GM23248 (cell line): ENCODE measurements around the gene TMEM255B. TPM values are rescaled to one million over a fixed set of nuclear protein-coding genes. Genes with fewer than 3 reads are reported as not detected.

ENCODE experiments used
- DNase-seq: peaks from one replicate; pipeline ENCODE4 v3.0.0-alpha.2; 2015
- H2AFZ ChIP-seq: fragments of 200-600 bp; sonication (generic); 2 replicates; pipeline ENCODE4 v1.6.1; 2016; ENCODE audit warnings: antibody characterized with exemption
- H3F3A ChIP-seq: fragments of 200-600 bp; sonication (generic); 2 replicates; pipeline ENCODE4 v1.6.1; 2016; ENCODE audit warnings: mild to moderate bottlenecking, antibody characterized with exemption, mixed run types; ENCODE audit not compliant: insufficient read depth
- H3K27ac ChIP-seq: fragments of 200-600 bp; sonication (generic); 2 replicates; pipeline ENCODE4 v1.5.1; 2016; ENCODE audit warnings: mild to moderate bottlenecking
- H3K27me3 ChIP-seq: fragments of 200-600 bp; sonication (generic); replicated peaks from 2 replicates; pipeline ENCODE4 v1.6.1; 2016; ENCODE audit warnings: mild to moderate bottlenecking; ENCODE audit not compliant: insufficient read depth
- H3K36me3 ChIP-seq: fragments of 200-600 bp; sonication (generic); 2 replicates; pipeline ENCODE4 v1.6.1; 2016; ENCODE audit warnings: low read depth, mild to moderate bottlenecking
- H3K4me1 ChIP-seq: fragments of 200-600 bp; sonication (generic); 2 replicates; pipeline ENCODE4 v1.6.1; 2016; ENCODE audit warnings: mild to moderate bottlenecking; ENCODE audit not compliant: insufficient read depth
- H3K4me2 ChIP-seq: fragments of 200-600 bp; sonication (generic); one replicate; pipeline ENCODE4 v1.6.1; 2016; ENCODE audit warnings: mild to moderate bottlenecking; ENCODE audit not compliant: unreplicated experiment
- H3K4me3 ChIP-seq: fragments of 200-600 bp; sonication (generic); 2 replicates; pipeline ENCODE4 v1.5.1; 2016; ENCODE audit warnings: mild to moderate bottlenecking
- H3K79me2 ChIP-seq: fragments of 200-600 bp; sonication (generic); 2 replicates; pipeline ENCODE4 v1.6.1; 2016; ENCODE audit warnings: mild to moderate bottlenecking; ENCODE audit not compliant: insufficient read depth
- H3K9ac ChIP-seq: fragments of 200-600 bp; sonication (generic); 2 replicates; pipeline ENCODE4 v1.6.1; 2016; ENCODE audit warnings: mild to moderate bottlenecking
- H3K9me2 ChIP-seq: fragments of 200-600 bp; sonication (generic); 2 replicates; pipeline ENCODE4 v1.6.1; 2016; ENCODE audit warnings: mixed run types, mild to moderate bottlenecking, moderate library complexity; ENCODE audit not compliant: insufficient read depth
- H3K9me3 ChIP-seq: fragments of 200-600 bp; sonication (generic); one replicate; pipeline ENCODE4 v1.6.1; 2017; ENCODE audit warnings: low read depth
- H4K20me1 ChIP-seq: fragments of 200-600 bp; sonication (generic); 2 replicates; pipeline ENCODE4 v1.6.0; 2016; ENCODE audit not compliant: insufficient read depth
- EZH2 ChIP-seq: fragments of 200-600 bp; sonication (generic); IDR thresholded peaks from 2 replicates; pipeline ENCODE4 v1.6.1; 2018; ENCODE audit warnings: antibody characterized with exemption, mild to moderate bottlenecking; ENCODE audit not compliant: insufficient read depth, poor library complexity, severe bottlenecking
- EZH2phosphoT487 ChIP-seq: fragments of 200-600 bp; sonication (generic); IDR thresholded peaks from 2 replicates; pipeline ENCODE4 v1.6.1; 2018; ENCODE audit warnings: antibody characterized with exemption, moderate library complexity, mild to moderate bottlenecking, low read depth; ENCODE audit not compliant: insufficient read depth
- WGBS, 2 experiments: methylation state at CpG; one replicate each; pipeline ENCODE4 v1.1.6; 2015 to 2017; ENCODE audit warnings: low lambda C conversion rate in 2 of 2, low coverage in 1 of 2; ENCODE audit errors: missing lambda C conversion rate in 2 of 2; 5-methylcytosine and 5-hydroxymethylcytosine counted together
- in situ Hi-C: fragments of 300-500 bp; cut with MboI; formaldehyde crosslinking; loops from 2 replicates; pipeline ENCODE4 v1.15.0; 2020
- polyA plus RNA-seq: library from polyadenylated mRNA; unstranded; fragments of >200 nt; fragmentation: Nextera tagmentation; extraction: Ambion mirVana; gene quantifications from 2 replicates; pipeline ENCODE4 v1.2.1, GENCODE V29; 2016
- total RNA-seq: library from RNA; depleted of rRNA; stranded (reverse); fragments of >200 nt; shearing (Covaris generic); gene quantifications from 2 replicates; pipeline ENCODE4 v1.2.3, GENCODE V29; 2014

Gene TMEM255B
- total and polyA plus RNA-seq, 2 experiments from 2014 or later: 8.2 TPM; not detected in 1

- Histone ChIP-seq H3K4me3 (no peak overlapping the region), H3K9me2 (no peaks in the 10 kb centered on the region), H3K27ac (no peak overlapping the region), H3K4me2 (no peak overlapping the region), H3K36me3 (no peaks in the 10 kb centered on the region), H3K27me3 (no peaks in the 10 kb centered on the region), H3K79me2 (no peaks in the 10 kb centered on the region), H3K4me1 (no peaks in the 10 kb centered on the region), H2AFZ (no peak overlapping the region), H3K9ac (no peak overlapping the region), H3K9me3 (no peaks in the 10 kb centered on the region), H3F3A (no peaks in the 10 kb centered on the region), H4K20me1 (no peaks in the 10 kb centered on the region)
- WGBS, 2 experiments: 74 to 75% methylated on average over 12 of the region's 12 CpGs
- DNase-seq: no peak
- TF ChIP-seq EZH2 (no peak), EZH2phosphoT487 (no peak)
- in situ Hi-C loops: no loop called here
These were observed 49.2 kb downstream of the TMEM255B start for GRCh38 chr13:113808058-113808834.

- H3K9me3 ChIP-seq: no peaks in the 10 kb centered on the region
- no peak for DNase-seq
- peaks cover 7% of the 10 kb centered on the region for H3K4me1 ChIP-seq
- H3K27me3 ChIP-seq: no peaks in the 10 kb centered on the region
- no peak overlapping the region for H2AFZ ChIP-seq
- no peaks in the 10 kb centered on the region for H3F3A ChIP-seq
- no peak overlapping the region for H3K9ac ChIP-seq
- in situ Hi-C loops: no loop called here
- H3K4me2 ChIP-seq: no peak overlapping the region
- no peak overlapping the region for H3K27ac ChIP-seq
- WGBS, 2 experiments: 80 to 83% methylated on average over 2 of the region's 2 CpGs
- no peaks in the 10 kb centered on the region for H3K36me3 ChIP-seq
- no peaks in the 10 kb centered on the region for H3K79me2 ChIP-seq
- no peaks in the 10 kb centered on the region for H4K20me1 ChIP-seq
- TF ChIP-seq EZH2phosphoT487 (no peak), EZH2 (no peak)
- no peak overlapping the region for H3K4me3 ChIP-seq
- H3K9me2 ChIP-seq: no peaks in the 10 kb centered on the region
These were observed 50.9 kb downstream of the TMEM255B start for GRCh38 chr13:113809934-113810333.

GRCh38 chr13:113810640-113811039 lies 51.6 kb downstream of the TMEM255B start:
- in situ Hi-C loops: no loop called here
- Histone ChIP-seq H3K9ac (no peak overlapping the region), H3K4me2 (no peak overlapping the region), H3F3A (no peaks in the 10 kb centered on the region), H4K20me1 (no peaks in the 10 kb centered on the region), H3K4me1 (peaks cover 7% of the 10 kb centered on the region), H3K36me3 (no peaks in the 10 kb centered on the region), H3K27ac (no peak overlapping the region), H3K9me3 (no peaks in the 10 kb centered on the region), H2AFZ (no peak overlapping the region), H3K4me3 (no peak overlapping the region), H3K79me2 (no peaks in the 10 kb centered on the region), H3K9me2 (no peaks in the 10 kb centered on the region), H3K27me3 (no peaks in the 10 kb centered on the region)
- WGBS, 2 experiments: 93 to 96% methylated on average over 13 to 14 of the region's 14 CpGs
- TF ChIP-seq EZH2 (no peak), EZH2phosphoT487 (no peak)
- no peak for DNase-seq

- Histone ChIP-seq H3K9me2 (no peaks in the 10 kb centered on the region), H2AFZ (no peak overlapping the region), H3K79me2 (no peaks in the 10 kb centered on the region), H3K9ac (no peak overlapping the region), H3K4me1 (peaks cover 11% of the 10 kb centered on the region), H3K9me3 (no peaks in the 10 kb centered on the region), H3F3A (peaks cover 5% of the 10 kb centered on the region; the same call in 1 of the 2 replicates), H3K4me3 (no peak overlapping the region), H3K27me3 (no peaks in the 10 kb centered on the region), H3K27ac (no peak overlapping the region), H4K20me1 (no peaks in the 10 kb centered on the region), H3K36me3 (no peaks in the 10 kb centered on the region), H3K4me2 (no peak overlapping the region)
- TF ChIP-seq EZH2phosphoT487 (no peak), EZH2 (no peak)
- DNase-seq: no peak
- 71 to 75% methylated on average over 11 to 30 of the region's 30 CpGs for WGBS, 2 experiments
- in situ Hi-C loops: no loop called here
These were observed 52.3 kb downstream of the TMEM255B start for GRCh38 chr13:113811081-113811928.
